HG03460 (cell line): ENCODE data around the gene GPC6.
"Not testable (repeated sequence)": the region's sequence is repeated elsewhere in the genome, so short reads cannot be mapped to it uniquely, and the experiment has no call there.

Experiments
- ATAC-seq: cut with Tn5 transposase; IDR thresholded peaks from one replicate; pipeline ENCODE4 v1.9.1; 2021; ENCODE audit not compliant: unreplicated experiment

The GPC6 gene

GRCh38 chr13:93422980-93423543, 196.5 kb downstream of the GPC6 start:
- ATAC-seq, result no peak

GRCh38 chr13:93425411-93425810, 198.8 kb downstream of the GPC6 start:
- no peak for ATAC-seq

- no peak for ATAC-seq
Observed at GRCh38 chr13:93430381-93430780, 203.8 kb downstream of the GPC6 start.

GRCh38 chr13:93435651-93436050, 209.0 kb downstream of the GPC6 start:
- ATAC-seq, result no peak

GRCh38 chr13:93437081-93437480, 210.5 kb downstream of the GPC6 start:
- no peak for ATAC-seq

- no peak for ATAC-seq
Observed at GRCh38 chr13:93446238-93446637, 219.6 kb downstream of the GPC6 start.

- ATAC-seq, result no peak
Observed at GRCh38 chr13:93450191-93450621, 223.6 kb downstream of the GPC6 start.

GRCh38 chr13:93450761-93451160, 224.2 kb downstream of the GPC6 start:
- no peak for ATAC-seq

GRCh38 chr13:93454676-93455235, 228.1 kb downstream of the GPC6 start:
- ATAC-seq, result not testable (repeated sequence)

GRCh38 chr13:93455861-93456260, 229.3 kb downstream of the GPC6 start:
- no peak for ATAC-seq

GRCh38 chr13:93460005-93460404, 233.4 kb downstream of the GPC6 start:
- ATAC-seq, result no peak

GRCh38 chr13:93462151-93462550, 235.5 kb downstream of the GPC6 start:
- ATAC-seq, result no peak

GRCh38 chr13:93466502-93467036, 240.0 kb downstream of the GPC6 start:
- no peak for ATAC-seq

GRCh38 chr13:93467175-93467574, 240.6 kb downstream of the GPC6 start:
- ATAC-seq, result no peak

GRCh38 chr13:93468433-93468832, 241.8 kb downstream of the GPC6 start:
- no peak for ATAC-seq

- ATAC-seq, result no peak
Observed at GRCh38 chr13:93472296-93472695, 245.7 kb downstream of the GPC6 start.

GRCh38 chr13:93472814-93473296, 246.2 kb downstream of the GPC6 start:
- ATAC-seq, result no peak

- no peak for ATAC-seq
Observed at GRCh38 chr13:93473441-93474270, 247.0 kb downstream of the GPC6 start.

GRCh38 chr13:93476175-93476574, 249.6 kb downstream of the GPC6 start:
- no peak for ATAC-seq

- ATAC-seq, result no peak
Observed at GRCh38 chr13:93477238-93477637, 250.6 kb downstream of the GPC6 start.

GRCh38 chr13:93480553-93481106, 254.0 kb downstream of the GPC6 start:
- no peak for ATAC-seq
